ENCODE data around the gene ERG.

GRCh38 chr21:38486221-38486620, 12.1 kb downstream of the ERG start:
- TF ChIP-seq CTCF (IDR thresholded peaks at IDR 0.05) (no peak), POLR2A (IDR thresholded peaks at IDR 0.05) (no peak)

Data from Peyer's patch (tissue), 4 donors.